Measurements from ENCODE around the gene RERE.

DNA sequence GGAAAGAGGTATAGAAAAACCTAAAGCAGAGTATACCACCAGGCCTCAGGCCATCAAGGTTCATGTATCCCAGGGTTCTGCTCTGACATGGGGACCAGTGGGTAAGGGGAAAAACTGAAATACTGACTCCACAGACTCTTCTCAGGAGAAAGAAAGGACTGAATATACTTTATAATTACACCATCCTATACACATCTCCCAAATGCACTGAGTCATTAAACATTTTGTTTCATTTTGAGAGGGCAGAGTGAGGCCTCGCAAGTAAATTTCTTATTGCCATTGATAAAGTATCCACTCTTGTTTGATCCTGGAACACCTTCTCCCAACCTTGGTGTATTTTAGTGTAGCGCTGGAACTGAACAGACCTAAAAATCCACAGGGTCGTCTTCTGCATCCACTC, 251.6 kb downstream of the RERE start:
- TF ChIP-seq POLR2A (IDR thresholded peaks at IDR 0.05), result no peak
- TF ChIP-seq, protein P1, sequence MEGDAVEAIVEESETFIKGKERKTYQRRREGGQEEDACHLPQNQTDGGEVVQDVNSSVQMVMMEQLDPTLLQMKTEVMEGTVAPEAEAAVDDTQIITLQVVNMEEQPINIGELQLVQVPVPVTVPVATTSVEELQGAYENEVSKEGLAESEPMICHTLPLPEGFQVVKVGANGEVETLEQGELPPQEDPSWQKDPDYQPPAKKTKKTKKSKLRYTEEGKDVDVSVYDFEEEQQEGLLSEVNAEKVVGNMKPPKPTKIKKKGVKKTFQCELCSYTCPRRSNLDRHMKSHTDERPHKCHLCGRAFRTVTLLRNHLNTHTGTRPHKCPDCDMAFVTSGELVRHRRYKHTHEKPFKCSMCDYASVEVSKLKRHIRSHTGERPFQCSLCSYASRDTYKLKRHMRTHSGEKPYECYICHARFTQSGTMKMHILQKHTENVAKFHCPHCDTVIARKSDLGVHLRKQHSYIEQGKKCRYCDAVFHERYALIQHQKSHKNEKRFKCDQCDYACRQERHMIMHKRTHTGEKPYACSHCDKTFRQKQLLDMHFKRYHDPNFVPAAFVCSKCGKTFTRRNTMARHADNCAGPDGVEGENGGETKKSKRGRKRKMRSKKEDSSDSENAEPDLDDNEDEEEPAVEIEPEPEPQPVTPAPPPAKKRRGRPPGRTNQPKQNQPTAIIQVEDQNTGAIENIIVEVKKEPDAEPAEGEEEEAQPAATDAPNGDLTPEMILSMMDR (IDR thresholded peaks at IDR 0.05), result no peak

All from heart left ventricle (tissue), 13 donors.